Right lobe of liver (tissue), 6 donors: Measurements from ENCODE around the gene SEMA4A. TPM values are rescaled to one million over a fixed set of nuclear protein-coding genes. Genes with fewer than 3 reads are reported as not detected.

Experiments used
- ATAC-seq, 4 donors: fragments of 200-7000 bp; cut with Tn5 transposase; one replicate each; pipeline ENCODE4 v1.9.1; 2020; ENCODE audit warnings: mild to moderate bottlenecking in 4 of 4, moderate library complexity in 4 of 4
- DNase-seq, 3 donors: peaks; one replicate each; pipeline ENCODE4 v3.0.0-alpha.2; 2020
- H3K27ac ChIP-seq, 3 donors: fragments of 200-600 bp; one replicate each; pipeline ENCODE4 v1.8.0; 2022
- H3K27me3 ChIP-seq, 2 donors: fragments of 200-600 bp; one replicate each; pipeline ENCODE4 v1.8.0; 2022
- H3K36me3 ChIP-seq, 4 donors: fragments of 200-600 bp; sonication (generic) in 1 of 4; one replicate each; pipeline versions ENCODE4 v1.5.1 to v1.8.0; 2017 to 2022; ENCODE audit warnings: control low read depth in 1 of 4
- H3K4me1 ChIP-seq, 4 donors: fragments of 200-600 bp; sonication (generic) in 1 of 4; one replicate each; pipeline versions ENCODE4 v1.5.1 to v1.8.0; 2017 to 2022; ENCODE audit warnings: control low read depth in 1 of 4
- H3K4me3 ChIP-seq, 3 donors: fragments of 200-600 bp; one replicate each; pipeline ENCODE4 v1.8.0; 2022
- H3K9me3 ChIP-seq, 4 donors: fragments of 200-600 bp; sonication (generic) in 1 of 4; one replicate each; pipeline versions ENCODE4 v1.5.1 to v1.8.0; 2017 to 2022; ENCODE audit warnings: control low read depth in 1 of 4
- POLR2A ChIP-seq: fragments of 450-650 bp; IDR thresholded peaks from one replicate; pipeline ENCODE4 v1.6.1; 2017; ENCODE audit warnings: antibody characterized with exemption, mild to moderate bottlenecking
- WGBS: methylation state at CpG from one replicate; pipeline ENCODE4 v1.1.6; 2018; ENCODE audit warnings: low coverage, low lambda C conversion rate; ENCODE audit not compliant: insufficient coverage; ENCODE audit errors: missing lambda C conversion rate; 5-methylcytosine and 5-hydroxymethylcytosine counted together
- intact Hi-C, 2 donors: fragments of 100-400 bp; cut with DNase I; formaldehyde crosslinking; loops; one replicate each; pipeline versions ENCODE4 v1.11.2 to v1.14.1; 2022
- total RNA-seq, 6 experiments: library from RNA; depleted of rRNA in 2 of 6; stranded (reverse); fragments of >200 nt in 2 of 6; fragmentation: NEBNext Ultra II Directional in 3 of 6; extraction: Animal tissue kit (Norgen Biotek cat#: 25700) in 3 of 6; gene quantifications; one replicate each; pipeline versions ENCODE4 v1.1.0 to v1.2.4, GENCODE V29; 2016 to 2023
- TF ChIP-seq, protein P1 (sequence below), 4 donors: fragments of 200-600 bp in 3 of 4; fragments of 450-650 bp in 1 of 4; IDR thresholded peaks; one replicate each; pipeline versions ENCODE4 v1.5.1 to v1.8.0; 2016 to 2022; ENCODE audit warnings: antibody characterized with exemption in 4 of 4, mild to moderate bottlenecking in 2 of 4
- donor health status: DM: no; HTN: yes; CAD: no.
- donor health status: DM: no; HTN: no; CAD: no.
- donor health status: DM: no; HTN: no; CAD: no.
- donor health status: DM: no; HTN: yes; CAD: no.
- donor health status: DM: no; HTN: yes; CAD: no.

The SEMA4A gene
- total RNA-seq, 6 experiments from 2014 or later: 0.62 to 2.6 (median 1.3) TPM

DNA sequence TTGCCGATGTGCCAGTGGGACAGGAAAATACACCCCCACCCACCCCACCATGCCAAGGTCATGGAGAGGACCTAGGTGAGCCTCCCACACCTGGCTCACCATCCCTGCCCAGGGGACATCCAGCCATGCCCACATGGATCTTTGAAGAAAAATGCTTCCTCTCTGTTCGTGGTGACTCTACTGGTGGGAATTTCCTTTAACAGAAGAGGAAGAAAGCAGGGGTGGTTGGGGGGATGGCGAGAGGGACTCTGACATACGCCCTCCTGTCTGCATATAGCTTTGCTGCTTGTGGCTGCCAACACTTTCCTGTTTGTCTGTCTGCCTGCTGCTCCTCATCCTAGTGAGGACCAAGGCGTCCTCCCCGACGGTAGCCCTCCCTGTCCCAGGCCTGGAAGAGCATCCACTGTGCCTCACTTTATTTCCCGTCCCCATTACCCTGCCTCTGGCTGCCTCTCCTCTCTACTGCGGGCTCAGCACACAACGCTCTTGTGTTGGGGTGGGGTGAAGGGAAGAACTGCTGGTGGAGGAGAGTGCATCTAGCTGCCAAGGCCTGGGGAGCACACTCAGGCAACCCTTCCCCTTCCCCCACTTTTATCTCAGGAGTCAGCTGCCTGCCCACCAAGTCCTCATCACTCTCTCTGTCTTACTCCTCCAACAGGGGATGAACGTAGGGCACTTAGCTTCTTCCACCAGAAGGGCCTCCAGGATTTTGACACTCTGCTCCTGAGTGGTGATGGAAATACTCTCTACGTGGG lies 2.5 kb downstream of the SEMA4A start:
- DNase-seq (no peak), ATAC-seq (no peak)
- 73% methylated on average over 9 of the region's 12 CpGs for WGBS
- Histone ChIP-seq H3K9me3 (no peaks in the 10 kb centered on the region), H3K36me3 (no peaks in the 10 kb centered on the region), H3K4me3 (no peak overlapping the region), H3K27me3 (no peaks in the 10 kb centered on the region), H3K4me1 (no peaks in the 10 kb centered on the region), H3K27ac (no peak overlapping the region)
- intact Hi-C loops: no loop called here
- TF ChIP-seq POLR2A: no peak
- TF ChIP-seq, protein P1, sequence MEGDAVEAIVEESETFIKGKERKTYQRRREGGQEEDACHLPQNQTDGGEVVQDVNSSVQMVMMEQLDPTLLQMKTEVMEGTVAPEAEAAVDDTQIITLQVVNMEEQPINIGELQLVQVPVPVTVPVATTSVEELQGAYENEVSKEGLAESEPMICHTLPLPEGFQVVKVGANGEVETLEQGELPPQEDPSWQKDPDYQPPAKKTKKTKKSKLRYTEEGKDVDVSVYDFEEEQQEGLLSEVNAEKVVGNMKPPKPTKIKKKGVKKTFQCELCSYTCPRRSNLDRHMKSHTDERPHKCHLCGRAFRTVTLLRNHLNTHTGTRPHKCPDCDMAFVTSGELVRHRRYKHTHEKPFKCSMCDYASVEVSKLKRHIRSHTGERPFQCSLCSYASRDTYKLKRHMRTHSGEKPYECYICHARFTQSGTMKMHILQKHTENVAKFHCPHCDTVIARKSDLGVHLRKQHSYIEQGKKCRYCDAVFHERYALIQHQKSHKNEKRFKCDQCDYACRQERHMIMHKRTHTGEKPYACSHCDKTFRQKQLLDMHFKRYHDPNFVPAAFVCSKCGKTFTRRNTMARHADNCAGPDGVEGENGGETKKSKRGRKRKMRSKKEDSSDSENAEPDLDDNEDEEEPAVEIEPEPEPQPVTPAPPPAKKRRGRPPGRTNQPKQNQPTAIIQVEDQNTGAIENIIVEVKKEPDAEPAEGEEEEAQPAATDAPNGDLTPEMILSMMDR (IDR thresholded peaks at IDR 0.05): no peak

DNA sequence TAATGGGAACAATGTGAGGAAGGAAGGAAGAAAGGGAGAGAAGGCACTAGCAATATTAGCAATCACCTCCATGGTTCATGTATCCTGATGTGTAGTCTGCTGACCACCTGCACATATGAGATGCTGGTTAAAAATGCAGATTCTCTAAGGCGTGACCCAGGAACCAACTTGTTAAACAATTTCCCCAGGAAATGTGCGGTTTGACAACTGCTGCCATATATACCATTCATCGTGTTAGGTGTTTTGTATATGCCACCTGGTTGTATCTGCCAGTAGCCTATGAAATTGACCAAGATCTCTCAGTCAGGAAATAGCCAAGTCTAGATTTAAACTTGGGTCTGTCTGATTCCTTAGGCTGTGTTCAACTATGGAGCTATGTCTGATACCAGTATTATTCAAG lies 4.1 kb downstream of the SEMA4A start:
- no peaks in the 10 kb centered on the region for H3K36me3 ChIP-seq
- peaks cover 0 to 7% (median 0%) of the 10 kb centered on the region in 4 donors for H3K4me1 ChIP-seq
- WGBS: 66% methylated on average over 2 of the region's 3 CpGs
- intact Hi-C loops: no loop called here
- no peak overlapping the region for H3K4me3 ChIP-seq
- no peak for TF ChIP-seq POLR2A
- TF ChIP-seq, protein P1 (IDR thresholded peaks at IDR 0.05): no peak
- H3K9me3 ChIP-seq: no peaks in the 10 kb centered on the region
- H3K27me3 ChIP-seq: no peaks in the 10 kb centered on the region
- H3K27ac ChIP-seq: no peak overlapping the region
- DNase-seq: no peak
- ATAC-seq: no peak

DNA sequence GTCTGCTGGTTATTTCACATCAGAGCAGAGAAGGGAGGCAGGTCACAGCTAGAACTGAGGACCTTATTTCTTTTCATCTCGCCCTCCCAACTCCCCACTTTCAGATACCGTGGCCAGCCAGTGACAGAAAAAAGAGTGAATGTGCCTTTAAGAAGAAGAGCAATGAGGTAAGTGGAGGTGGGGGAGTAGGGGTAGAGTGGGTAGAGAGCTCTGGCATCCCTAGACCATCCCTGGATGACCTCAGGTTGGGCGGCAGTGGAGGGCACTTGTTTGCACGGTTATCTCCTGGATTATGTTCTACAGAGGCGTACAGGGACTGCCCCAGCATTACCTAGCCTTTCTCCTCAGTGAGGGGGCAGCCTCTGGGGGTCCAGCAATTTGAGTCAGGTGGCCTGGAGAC lies 4.6 kb downstream of the SEMA4A start:
- TF ChIP-seq, protein P1 (IDR thresholded peaks at IDR 0.05): no peak
- no peak for TF ChIP-seq POLR2A
- WGBS: 89% methylated on average over 4 of the region's 5 CpGs
- H3K4me3 ChIP-seq: no peak overlapping the region
- H3K9me3 ChIP-seq: no peaks in the 10 kb centered on the region
- intact Hi-C loops: no loop called here
- peaks cover 0 to 7% (median 0%) of the 10 kb centered on the region in 4 donors for H3K4me1 ChIP-seq
- no peak overlapping the region for H3K27ac ChIP-seq
- no peaks in the 10 kb centered on the region for H3K36me3 ChIP-seq
- no peak for DNase-seq
- H3K27me3 ChIP-seq: no peaks in the 10 kb centered on the region
- ATAC-seq: no peak

DNA sequence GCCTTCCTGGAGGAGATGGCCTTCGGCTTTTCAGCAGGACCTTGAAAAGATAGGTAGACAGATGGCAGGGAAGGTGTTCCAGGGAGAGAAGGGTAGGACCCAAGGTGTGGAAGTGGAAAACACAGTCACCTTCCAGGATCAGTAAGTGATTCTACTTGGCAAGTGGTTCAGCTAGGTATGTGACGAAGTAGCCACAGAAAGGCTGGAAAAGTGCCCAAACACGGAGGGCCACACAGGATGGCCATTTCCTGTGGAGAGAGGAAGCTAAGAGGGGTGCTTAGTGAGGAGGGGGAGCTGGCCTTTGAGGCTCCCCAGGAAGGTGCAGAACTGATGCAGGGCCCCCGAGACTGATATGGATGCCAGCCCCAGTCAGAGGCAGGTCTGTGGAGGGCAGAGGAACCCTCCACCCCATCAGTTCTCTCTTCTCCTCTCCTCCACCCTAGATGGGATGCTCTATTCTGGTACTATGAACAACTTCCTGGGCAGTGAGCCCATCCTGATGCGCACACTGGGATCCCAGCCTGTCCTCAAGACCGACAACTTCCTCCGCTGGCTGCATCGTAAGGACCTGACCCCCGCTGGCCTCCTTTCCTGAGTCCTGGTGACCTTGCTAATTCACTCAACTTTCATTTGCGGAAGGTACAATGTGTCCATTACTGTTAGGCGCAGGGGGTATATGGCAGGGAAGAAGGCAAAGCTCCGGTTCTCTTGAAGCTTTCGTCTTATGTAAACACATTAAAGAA lies 6.8 kb downstream of the SEMA4A start:
- H3K27ac ChIP-seq: peak overlapping the region in 1 of 3 donors; percentile 66

More for the DNA sequence above, 6.8 kb downstream of the SEMA4A start:
- DNase-seq (peak in 1 of 3 donors; percentile 47), ATAC-seq (peak; percentile 40 to 55 (median 50))
- intact Hi-C loops: no loop called here
- Histone ChIP-seq H3K4me1 (peaks cover 0 to 7% (median 0%) of the 10 kb centered on the region in 4 donors), H3K27me3 (no peaks in the 10 kb centered on the region), H3K9me3 (no peaks in the 10 kb centered on the region), H3K36me3 (no peaks in the 10 kb centered on the region), H3K4me3 (peak overlapping the region in 1 of 3 donors; percentile 31)
- 63% methylated on average over 5 of the region's 13 CpGs for WGBS
- TF ChIP-seq, protein P1 (IDR thresholded peaks at IDR 0.05): no peak
- TF ChIP-seq POLR2A: no peak
